Measurements from ENCODE around the gene SLC30A4.

SLC30A4 gene

GRCh38 chr15:45456212-45457106 is 66.1 kb downstream of the SLC30A4 start:
- FAIRE-seq = peak; percentile 80
- peak; percentile 92 for DNase-seq (ENCODE audit: insufficient read length, low spot score)

DNA sequence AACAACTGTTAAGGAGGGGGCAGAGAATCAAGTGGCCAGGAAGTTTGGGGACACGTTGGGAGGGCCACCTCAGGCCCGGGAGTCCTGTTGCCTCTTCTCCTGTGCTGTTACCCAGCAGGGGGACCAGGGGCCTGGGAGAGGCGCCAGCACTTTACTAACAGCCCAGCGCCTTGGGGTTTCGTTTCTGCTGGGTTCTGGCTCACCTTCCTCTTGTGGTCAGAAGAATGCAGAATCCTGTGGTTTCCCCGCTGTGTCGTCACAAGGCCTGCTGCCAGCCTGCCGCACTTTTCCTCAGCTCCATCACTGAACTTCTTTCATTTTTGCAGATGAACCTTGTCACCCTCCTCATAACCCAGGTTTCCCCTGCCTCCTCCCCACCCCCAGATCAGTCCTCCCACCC is 67.7 kb downstream of the SLC30A4 start:
- FAIRE-seq = no peak
- DNase-seq (ENCODE audit: insufficient read length, low spot score) = peak; percentile 80

- DNase-seq (ENCODE audit: insufficient read length, low spot score) (no peak), FAIRE-seq (no peak)
These were observed 71.3 kb downstream of the SLC30A4 start for GRCh38 chr15:45451265-45451664.

DNA sequence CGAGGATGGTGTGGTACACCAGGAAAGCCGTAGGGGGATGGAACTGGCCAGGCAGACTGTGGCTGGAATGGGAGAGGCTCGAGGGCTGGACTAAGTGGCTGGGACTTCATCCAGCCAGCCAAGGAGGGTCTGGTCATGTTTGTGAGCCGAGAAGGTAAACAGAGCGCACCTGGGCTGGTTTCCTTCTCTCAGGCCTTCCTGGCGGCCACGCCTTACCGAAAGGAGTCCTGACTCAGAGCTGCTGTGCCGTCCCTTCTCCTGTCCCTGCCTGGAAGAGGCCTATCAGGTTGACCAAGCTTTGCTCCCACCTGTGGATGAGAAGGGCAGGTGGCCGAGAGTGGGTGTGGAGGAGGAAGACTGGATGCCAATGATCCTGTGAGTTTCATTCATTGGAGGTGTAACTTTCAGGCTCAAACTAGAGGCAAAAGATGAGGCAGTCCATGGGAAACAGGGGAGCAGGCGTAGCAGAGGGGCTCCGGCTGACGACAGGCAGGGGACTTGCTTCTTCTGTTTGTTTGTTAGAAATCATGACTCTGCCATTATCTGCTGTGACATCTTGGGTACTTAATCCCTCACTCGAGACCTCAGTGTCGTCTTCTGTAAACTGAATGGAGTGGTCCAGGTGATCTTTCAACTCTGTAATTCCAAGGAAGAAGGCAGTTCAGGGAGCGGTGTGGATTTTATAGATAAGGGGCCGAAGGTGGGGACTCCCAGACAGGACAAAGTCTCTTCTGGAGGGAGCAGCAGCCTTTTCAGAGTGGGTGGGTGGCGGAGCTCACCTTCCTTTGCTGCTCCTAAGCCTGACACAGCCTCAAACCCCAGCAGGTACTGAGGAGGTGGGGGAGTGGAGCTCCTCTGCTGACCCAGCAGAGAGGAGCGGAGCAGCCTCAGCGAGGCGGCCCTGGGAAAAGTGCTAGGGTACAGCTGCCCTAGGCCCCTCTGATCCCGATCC is 72.4 kb downstream of the SLC30A4 start:
- DNase-seq (ENCODE audit: insufficient read length, low spot score) = no peak
- no peak for FAIRE-seq

GRCh38 chr15:45449395-45449794 is 73.2 kb downstream of the SLC30A4 start:
- FAIRE-seq (no peak), DNase-seq (ENCODE audit: insufficient read length, low spot score) (no peak)

- FAIRE-seq (no peak), DNase-seq (ENCODE audit: insufficient read length, low spot score) (no peak)
These were observed 74.3 kb downstream of the SLC30A4 start for GRCh38 chr15:45448066-45448915.

DNA sequence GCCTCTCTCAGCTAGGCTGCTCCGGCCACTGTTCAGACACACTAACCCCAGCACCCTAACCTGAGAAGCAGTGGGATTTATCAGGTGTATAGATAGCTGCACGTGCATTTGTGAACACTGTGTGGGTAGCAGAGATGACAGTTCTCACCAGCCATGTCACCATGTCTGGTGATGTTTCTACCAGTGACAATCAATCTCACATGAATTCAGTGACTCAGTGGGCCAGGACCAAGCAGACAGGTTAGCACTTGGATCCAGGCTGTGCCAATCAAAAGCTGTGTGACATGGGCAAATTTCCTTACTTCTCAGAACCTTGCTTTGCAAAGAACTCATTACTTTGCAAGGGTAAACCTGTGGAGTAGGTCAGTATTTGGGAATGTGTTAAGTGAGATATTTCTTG is 78.9 kb downstream of the SLC30A4 start:
- FAIRE-seq (no peak), DNase-seq (ENCODE audit: insufficient read length, low spot score) (no peak)

DNA sequence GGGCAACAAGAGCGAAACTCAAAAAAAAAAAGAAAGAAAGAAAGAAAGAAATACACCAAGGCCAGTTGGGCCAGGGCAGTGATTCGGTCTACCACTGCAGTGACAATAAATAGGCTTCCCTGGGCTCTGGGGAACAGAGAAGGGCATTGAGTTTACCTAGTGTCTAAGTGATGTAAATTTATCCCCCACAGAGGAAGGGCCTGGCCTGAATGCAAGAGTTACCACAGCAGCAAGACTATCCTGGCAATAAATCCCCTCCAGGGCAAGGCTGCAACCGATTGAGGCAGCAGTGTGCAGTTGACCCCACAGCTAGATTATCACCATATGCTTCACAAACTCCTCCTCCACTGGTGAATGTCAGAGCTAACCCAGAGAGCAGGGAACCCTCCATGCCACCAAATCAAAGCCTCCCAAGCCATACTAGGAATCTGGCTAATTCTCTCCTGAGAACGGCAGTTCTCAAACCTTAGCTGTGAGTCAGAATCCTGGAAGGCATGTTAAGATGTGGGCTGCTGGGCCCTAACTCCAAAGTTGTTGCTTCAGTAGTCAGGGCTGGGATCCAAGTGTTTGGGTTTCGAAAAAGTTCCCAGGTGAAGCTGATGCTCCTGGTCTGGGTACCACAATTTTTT is 79.9 kb downstream of the SLC30A4 start:
- DNase-seq (ENCODE audit: insufficient read length, low spot score) (no peak), FAIRE-seq (no peak)

GRCh38 chr15:45441686-45442085 is 80.9 kb downstream of the SLC30A4 start:
- DNase-seq (ENCODE audit: insufficient read length, low spot score) (no peak), FAIRE-seq (no peak)

DNA sequence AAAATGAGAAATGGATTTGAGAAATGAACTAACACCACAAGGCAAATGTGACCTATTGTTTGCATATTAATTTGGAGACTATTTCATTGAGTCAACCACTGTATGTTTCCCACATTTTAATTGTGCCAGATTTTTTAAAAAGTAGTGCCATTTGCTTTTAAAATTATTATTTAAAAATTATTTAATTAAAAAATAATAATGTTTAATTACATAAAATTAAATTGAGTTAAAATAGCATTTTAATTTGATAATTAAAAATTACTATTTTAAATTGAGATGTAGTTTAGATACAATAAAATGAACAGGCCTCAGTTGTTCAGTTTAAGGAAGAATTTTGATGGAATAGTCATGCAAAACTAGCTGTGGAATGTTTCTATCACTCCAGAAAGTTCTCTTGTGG is 81.5 kb downstream of the SLC30A4 start:
- DNase-seq (ENCODE audit: insufficient read length, low spot score) = no peak
- no peak for FAIRE-seq

GRCh38 chr15:45439521-45440260 is 82.9 kb downstream of the SLC30A4 start:
- FAIRE-seq (no peak), DNase-seq (ENCODE audit: insufficient read length, low spot score) (no peak)

- no peak for FAIRE-seq
- no peak for DNase-seq (ENCODE audit: insufficient read length, low spot score)
These were observed 87.2 kb downstream of the SLC30A4 start for GRCh38 chr15:45435124-45435903.

- DNase-seq (ENCODE audit: insufficient read length, low spot score) (no peak), FAIRE-seq (no peak)
These were observed 88.4 kb downstream of the SLC30A4 start for GRCh38 chr15:45434078-45434567.

- DNase-seq (ENCODE audit: insufficient read length, low spot score) = no peak
- no peak for FAIRE-seq
These were observed 91.0 kb downstream of the SLC30A4 start for GRCh38 chr15:45431511-45431910.

- peak; percentile 61 for DNase-seq (ENCODE audit: insufficient read length, low spot score)
- no peak for FAIRE-seq
These were observed 92.4 kb downstream of the SLC30A4 start for GRCh38 chr15:45429941-45430792.
